ENCODE data around the gene FUS. TPM values are rescaled to one million over a fixed set of nuclear protein-coding genes. Genes with fewer than 3 reads are reported as not detected.

FUS gene
- polyA plus RNA-seq, 1 donor (not counting 4 experiments of a cell fraction or from before 2014, with no cell fraction given), result 199 TPM

- Histone ChIP-seq H3K9me3 (ENCODE audit: control insufficient read depth, low read depth, low read length) (no peaks in the 10 kb centered on the region), H3K4me3 (ENCODE audit: control insufficient read depth in 2 of 3, extremely low read depth in 1 of 3, insufficient read depth in 2 of 3, low read depth in 1 of 3, low read length in 3 of 3) (peak overlapping the region in 1 of 3 experiments; percentile 12), H3K4me2 (ENCODE audit: control insufficient read depth, extremely low read depth, insufficient read depth, low read depth, low read length) (peak overlapping the region; percentile 54), H3K27ac (ENCODE audit: control insufficient read depth, insufficient read depth, low read length) (peak overlapping the region; percentile 49), H3K79me2 (ENCODE audit: control insufficient read depth, insufficient read depth, low read length) (peaks cover 29% of the 10 kb centered on the region), H3K4me1 (ENCODE audit: control insufficient read depth, extremely low read depth, insufficient read depth, low read length) (peaks cover 47% of the 10 kb centered on the region), H2AFZ (ENCODE audit: control insufficient read depth, low read length) (no peak overlapping the region), H4K20me1 (ENCODE audit: control insufficient read depth, extremely low read depth, insufficient read depth, low read length) (peaks cover 3% of the 10 kb centered on the region), H3K9ac (ENCODE audit: control insufficient read depth, extremely low read depth, insufficient read depth, low read length) (peak overlapping the region; percentile 54), H3K9me1 (ENCODE audit: control insufficient read depth, extremely low read depth, insufficient read depth, low read length) (peaks cover 7% of the 10 kb centered on the region), H3K27me3 (ENCODE audit: control insufficient read depth, extremely low read depth, insufficient read depth, low read length) (no peaks in the 10 kb centered on the region), H3K36me3 (ENCODE audit: control insufficient read depth in 2 of 2, extremely low read depth in 1 of 2, insufficient read depth in 2 of 2, low read length in 2 of 2) (peaks cover 12 to 35% of the 10 kb centered on the region in 2 experiments)
- TF ChIP-seq, protein P1, sequence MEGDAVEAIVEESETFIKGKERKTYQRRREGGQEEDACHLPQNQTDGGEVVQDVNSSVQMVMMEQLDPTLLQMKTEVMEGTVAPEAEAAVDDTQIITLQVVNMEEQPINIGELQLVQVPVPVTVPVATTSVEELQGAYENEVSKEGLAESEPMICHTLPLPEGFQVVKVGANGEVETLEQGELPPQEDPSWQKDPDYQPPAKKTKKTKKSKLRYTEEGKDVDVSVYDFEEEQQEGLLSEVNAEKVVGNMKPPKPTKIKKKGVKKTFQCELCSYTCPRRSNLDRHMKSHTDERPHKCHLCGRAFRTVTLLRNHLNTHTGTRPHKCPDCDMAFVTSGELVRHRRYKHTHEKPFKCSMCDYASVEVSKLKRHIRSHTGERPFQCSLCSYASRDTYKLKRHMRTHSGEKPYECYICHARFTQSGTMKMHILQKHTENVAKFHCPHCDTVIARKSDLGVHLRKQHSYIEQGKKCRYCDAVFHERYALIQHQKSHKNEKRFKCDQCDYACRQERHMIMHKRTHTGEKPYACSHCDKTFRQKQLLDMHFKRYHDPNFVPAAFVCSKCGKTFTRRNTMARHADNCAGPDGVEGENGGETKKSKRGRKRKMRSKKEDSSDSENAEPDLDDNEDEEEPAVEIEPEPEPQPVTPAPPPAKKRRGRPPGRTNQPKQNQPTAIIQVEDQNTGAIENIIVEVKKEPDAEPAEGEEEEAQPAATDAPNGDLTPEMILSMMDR (optimal IDR thresholded peaks at IDR 0.05 in 1 of 3, IDR thresholded peaks at IDR 0.05 in 1 of 3, conservative IDR thresholded peaks at IDR 0.05 in 1 of 3; ENCODE audit: extremely low read depth in 1 of 3, insufficient read depth in 2 of 3, low read length in 3 of 3), result peak in 1 of 3 experiments; percentile 7
- TF ChIP-seq EZH2 (IDR thresholded peaks at IDR 0.05; ENCODE audit: low read length), result no peak
- dilution Hi-C loops (cut with MboI; ENCODE audit: extremely low pct_ligation_motif_present, low sequenced_read_pairs), result no loop called here
- peak; percentile 85 for FAIRE-seq
- no peak for DNase-seq (ENCODE audit: low read depth, low spot score)
Measured at GRCh38 chr16:31130899-31131298, 49.0 kb upstream of the FUS start.

DNA sequence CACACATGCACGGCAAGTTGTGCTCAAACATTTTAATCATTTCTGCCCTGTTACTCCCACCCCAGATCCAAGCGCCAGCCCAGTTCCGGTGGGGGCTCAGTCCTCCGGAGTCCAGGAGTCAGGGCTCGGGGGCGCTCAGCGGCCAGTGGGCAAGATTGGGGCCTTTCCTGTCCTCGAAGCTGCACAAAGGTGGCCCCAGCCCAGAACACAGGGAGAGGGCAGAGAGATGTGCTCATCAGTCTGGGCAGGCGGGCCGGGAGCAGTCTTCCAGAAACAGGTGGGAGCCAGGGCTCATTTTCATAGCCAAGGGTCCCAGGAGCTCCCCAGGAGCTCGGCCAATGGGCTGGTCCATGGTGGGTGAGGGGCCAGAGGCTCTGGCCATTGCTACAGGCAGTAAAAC, 48.5 kb upstream of the FUS start:
- Histone ChIP-seq H3K9me1 (ENCODE audit: control insufficient read depth, extremely low read depth, insufficient read depth, low read length) (peaks cover 7% of the 10 kb centered on the region), H3K79me2 (ENCODE audit: control insufficient read depth, insufficient read depth, low read length) (peaks cover 29% of the 10 kb centered on the region), H3K4me3 (ENCODE audit: control insufficient read depth in 2 of 3, extremely low read depth in 1 of 3, insufficient read depth in 2 of 3, low read depth in 1 of 3, low read length in 3 of 3) (peak overlapping the region in 1 of 3 experiments; percentile 26), H3K27me3 (ENCODE audit: control insufficient read depth, extremely low read depth, insufficient read depth, low read length) (no peaks in the 10 kb centered on the region), H3K36me3 (ENCODE audit: control insufficient read depth in 2 of 2, extremely low read depth in 1 of 2, insufficient read depth in 2 of 2, low read length in 2 of 2) (peaks cover 12 to 35% of the 10 kb centered on the region in 2 experiments), H4K20me1 (ENCODE audit: control insufficient read depth, extremely low read depth, insufficient read depth, low read length) (peaks cover 3% of the 10 kb centered on the region), H3K27ac (ENCODE audit: control insufficient read depth, insufficient read depth, low read length) (peak overlapping the region; percentile 49), H2AFZ (ENCODE audit: control insufficient read depth, low read length) (no peak overlapping the region), H3K4me1 (ENCODE audit: control insufficient read depth, extremely low read depth, insufficient read depth, low read length) (peaks cover 51% of the 10 kb centered on the region), H3K9ac (ENCODE audit: control insufficient read depth, extremely low read depth, insufficient read depth, low read length) (peak overlapping the region; percentile 54), H3K4me2 (ENCODE audit: control insufficient read depth, extremely low read depth, insufficient read depth, low read depth, low read length) (peak overlapping the region; percentile 54), H3K9me3 (ENCODE audit: control insufficient read depth, low read depth, low read length) (no peaks in the 10 kb centered on the region)
- no peak for DNase-seq (ENCODE audit: low read depth, low spot score)
- dilution Hi-C loops (cut with MboI; ENCODE audit: extremely low pct_ligation_motif_present, low sequenced_read_pairs), result no loop called here
- no peak for TF ChIP-seq EZH2 (IDR thresholded peaks at IDR 0.05; ENCODE audit: low read length)
- TF ChIP-seq, protein P1 (optimal IDR thresholded peaks at IDR 0.05 in 1 of 3, IDR thresholded peaks at IDR 0.05 in 1 of 3, conservative IDR thresholded peaks at IDR 0.05 in 1 of 3; ENCODE audit: extremely low read depth in 1 of 3, insufficient read depth in 2 of 3, low read length in 3 of 3), result no peak
- FAIRE-seq, result no peak
